Measurements from ENCODE around the gene FRMD4A. TPM values are rescaled to one million over a fixed set of nuclear protein-coding genes. Genes with fewer than 3 reads are reported as not detected.

FRMD4A gene
- total and polyA plus RNA-seq, 2 of the 4 experiments (the other 2 are of a cell fraction): 30.3 to 68.8 TPM

DNA sequence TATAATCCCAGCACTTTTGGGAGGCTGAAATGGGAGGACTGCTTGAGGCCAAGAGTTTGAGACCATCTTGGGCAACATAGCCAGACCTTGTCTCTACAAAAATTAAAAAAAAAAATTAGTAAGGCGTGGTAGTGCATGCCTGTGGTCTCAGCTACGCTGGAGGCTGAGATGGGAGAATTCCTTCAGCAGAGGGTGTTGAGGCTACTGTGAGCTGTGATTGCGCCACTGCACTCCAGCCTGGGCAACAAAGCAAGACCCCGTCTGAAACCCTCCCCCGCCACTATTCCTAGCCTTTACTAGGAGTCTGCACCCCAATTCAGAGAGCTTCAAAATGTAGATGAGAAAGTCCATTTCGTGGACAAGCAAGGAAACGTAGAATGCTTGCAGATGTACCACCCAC lies 648.8 kb downstream of the FRMD4A start:
- no peak overlapping the region for H3K27ac ChIP-seq (ENCODE audit: insufficient read depth, low read length)
- no peak overlapping the region for H3K4me3 ChIP-seq (ENCODE audit: insufficient read depth, low read depth, low read length)
- H3K4me2 ChIP-seq (ENCODE audit: low read depth, low read length): no peak overlapping the region
- intact Hi-C loops (cut with micrococcal nuclease) (no loop called here), dilution Hi-C loops (cut with HindIII; ENCODE audit: low sequenced_read_pairs, unreplicated experiment) (no loop called here), in situ Hi-C loops (cut with MboI; ENCODE audit: low sequenced_read_pairs) (no loop called here)
- H3K14ac ChIP-seq (replicated peaks; ENCODE audit: low read depth, low read length): no peak overlapping the region
- H3K36me3 ChIP-seq (ENCODE audit: control insufficient read depth, insufficient read depth, low read length): peaks cover 23% of the 10 kb centered on the region
- H2AFZ ChIP-seq (replicated peaks; ENCODE audit: low read length, poor library complexity): no peak overlapping the region
- H3K27me3 ChIP-seq (ENCODE audit: control insufficient read depth, insufficient read depth, low read length): no peaks in the 10 kb centered on the region
- no peak overlapping the region for H3K4ac ChIP-seq (ENCODE audit: low read depth, low read length)
- BruUV-seq (replicated peaks): no TSS peak
- H3K56ac ChIP-seq (ENCODE audit: extremely low read depth, insufficient read depth, low read length): no peak overlapping the region
- no CpG with 5 or more reads among the region's 7 CpGs for WGBS, 2 experiments (ENCODE audit: extremely low coverage in 2 of 2, insufficient read length in 1 of 2)
- ATAC-seq (ENCODE audit: low read depth) (no peak), DNase-seq (no peak)
- no peak overlapping the region for H4K8ac ChIP-seq (ENCODE audit: low read depth in 2 of 2, low read length in 2 of 2)
- H2BK120ac ChIP-seq (ENCODE audit: low read depth, low read length): no peak overlapping the region
- H2AK9ac ChIP-seq (replicated peaks; ENCODE audit: low read depth, low read length, poor library complexity): no peak overlapping the region
- peaks cover 13% of the 10 kb centered on the region for H3K4me1 ChIP-seq (ENCODE audit: control insufficient read depth, insufficient read depth, low read length)
- H4K20me1 ChIP-seq (ENCODE audit: insufficient read depth, low read length): no peaks in the 10 kb centered on the region
- no peak overlapping the region for H4K5ac ChIP-seq (ENCODE audit: low read depth, low read length)
- H3K9me3 ChIP-seq (ENCODE audit: control insufficient read depth, insufficient read depth, low read length): no peaks in the 10 kb centered on the region
- H3K9me1 ChIP-seq (ENCODE audit: insufficient read depth, low read length): peaks cover 15% of the 10 kb centered on the region
- H3K18ac ChIP-seq (ENCODE audit: low read depth, low read length): no peak overlapping the region
- CTCF ChIA-PET: interaction anchor here (0.7 kb wide), 1 partner anchor 28 kb away, joined by 6 read pairs; no protein-coding TSS in a partner anchor
- H3K79me1 ChIP-seq (ENCODE audit: low read depth in 1 of 2, low read length in 2 of 2): peaks cover 26 to 68% of the 10 kb centered on the region in 2 experiments
- no peak overlapping the region for H3K23ac ChIP-seq (ENCODE audit: low read depth, low read length)
- H4K91ac ChIP-seq (ENCODE audit: insufficient read depth, low read depth, low read length): no peak overlapping the region
- TF ChIP-seq RAD21 (IDR thresholded peaks at IDR 0.05; ENCODE audit: low read length) (no peak), POLR2A (IDR thresholded peaks at IDR 0.05; ENCODE audit: low read depth, low read length) (no peak), CEBPB (IDR thresholded peaks at IDR 0.05; ENCODE audit: low read depth, low read length) (no peak), MAZ (IDR thresholded peaks at IDR 0.05; ENCODE audit: borderline replicate concordance, low read depth, low read length) (no peak), FOS (IDR thresholded peaks at IDR 0.05; ENCODE audit: low read depth, low read length) (no peak), BHLHE40 (IDR thresholded peaks at IDR 0.05; ENCODE audit: low read depth, low read length) (no peak), CHD1 (IDR thresholded peaks at IDR 0.05; ENCODE audit: low read depth, low read length) (no peak), MXI1 (IDR thresholded peaks at IDR 0.05; ENCODE audit: borderline replicate concordance, low read depth, low read length) (no peak), RFX5 (IDR thresholded peaks at IDR 0.05; ENCODE audit: low read depth, low read length) (no peak), SMC3 (IDR thresholded peaks at IDR 0.05; ENCODE audit: low read depth, low read length) (no peak), NFE2L2 (IDR thresholded peaks at IDR 0.05; ENCODE audit: low read depth, low read length) (no peak)
- TF ChIP-seq, protein P1, sequence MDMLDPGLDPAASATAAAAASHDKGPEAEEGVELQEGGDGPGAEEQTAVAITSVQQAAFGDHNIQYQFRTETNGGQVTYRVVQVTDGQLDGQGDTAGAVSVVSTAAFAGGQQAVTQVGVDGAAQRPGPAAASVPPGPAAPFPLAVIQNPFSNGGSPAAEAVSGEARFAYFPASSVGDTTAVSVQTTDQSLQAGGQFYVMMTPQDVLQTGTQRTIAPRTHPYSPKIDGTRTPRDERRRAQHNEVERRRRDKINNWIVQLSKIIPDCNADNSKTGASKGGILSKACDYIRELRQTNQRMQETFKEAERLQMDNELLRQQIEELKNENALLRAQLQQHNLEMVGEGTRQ (IDR thresholded peaks at IDR 0.05; ENCODE audit: low read depth, low read length): no peak
- H2AK5ac ChIP-seq (ENCODE audit: low read depth, low read length): no peak overlapping the region
- POLR2A ChIA-PET (ENCODE audit: unreplicated experiment): no interaction called here
- no peak overlapping the region for H3K9ac ChIP-seq (ENCODE audit: low read depth, low read length)
- no peak overlapping the region for H2BK20ac ChIP-seq (ENCODE audit: low read depth, low read length)
- no peak overlapping the region for H2BK15ac ChIP-seq (ENCODE audit: low read depth, low read length)
- no peak overlapping the region for H2BK5ac ChIP-seq (ENCODE audit: low read depth, low read length, poor library complexity, severe bottlenecking)

Measured in IMR-90 (cell line).